Epithelial cell of proximal tubule (primary cell): ENCODE measurements around the gene B3GNT3. TPM values are rescaled to one million over a fixed set of nuclear protein-coding genes. Genes with fewer than 3 reads are reported as not detected.
"Not testable (repeated sequence)": the region's sequence is repeated elsewhere in the genome, so short reads cannot be mapped to it uniquely, and the experiment has no call there.

ENCODE experiments used
- DNase-seq: peaks from one replicate; pipeline ENCODE4 v3.0.0-alpha.2; 2011; ENCODE audit warnings: low read depth
- H3K4me3 ChIP-seq: 2 replicates; pipeline ENCODE4 v1.5.1; 2011; ENCODE audit warnings: low read depth, mild to moderate bottlenecking, low read length
- total RNA-seq: library from RNA; depleted of rRNA; stranded (reverse); fragments of >200 nt; gene quantifications from 2 replicates; pipeline ENCODE4 v1.2.3, GENCODE V29; 2015
- TF ChIP-seq, protein P1 (sequence below): conservative IDR thresholded peaks from 2 replicates; pipeline ENCODE4 v1.5.1; 2012; ENCODE audit warnings: low read depth, mild to moderate bottlenecking, low read length

B3GNT3 gene
- total RNA-seq, 1 donor from 2014 or later, result 17.3 TPM

DNA sequence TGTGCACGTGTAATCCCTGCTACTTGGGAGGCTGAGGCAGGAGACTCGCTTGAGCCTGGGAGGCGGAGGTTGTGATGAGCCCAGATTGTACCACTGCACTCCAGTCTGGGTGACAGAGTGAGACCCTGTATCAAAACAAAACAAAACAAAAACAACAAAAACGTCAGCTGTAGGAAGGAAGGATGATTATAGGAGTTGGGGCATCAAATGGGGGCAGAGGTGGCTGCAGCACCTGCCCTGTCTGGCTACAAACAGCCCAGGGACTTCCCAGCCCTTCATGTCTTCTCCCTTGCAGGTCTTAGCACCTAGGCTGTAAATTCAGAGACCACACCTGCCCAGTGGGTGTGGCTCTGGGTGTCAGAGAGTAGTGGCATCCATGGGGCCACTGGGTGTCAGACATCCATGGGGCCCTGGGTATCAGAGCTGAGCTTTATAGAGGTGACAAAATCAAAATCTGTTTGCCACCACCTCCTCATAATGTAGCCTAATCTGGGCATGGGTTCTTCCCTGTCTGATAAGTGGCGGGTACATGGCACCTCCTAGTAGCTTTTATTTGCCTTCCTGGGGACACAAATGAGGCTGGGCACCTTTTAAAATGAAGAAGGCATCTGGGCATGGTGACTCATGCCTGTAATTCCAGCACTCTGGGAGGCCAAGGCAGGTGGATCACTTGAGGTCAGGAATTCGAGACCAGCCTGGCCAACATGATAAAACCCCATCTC lies 4.7 kb upstream of the B3GNT3 start:
- H3K4me3 ChIP-seq, result no peak overlapping the region
- DNase-seq, result no peak
- TF ChIP-seq, protein P1, sequence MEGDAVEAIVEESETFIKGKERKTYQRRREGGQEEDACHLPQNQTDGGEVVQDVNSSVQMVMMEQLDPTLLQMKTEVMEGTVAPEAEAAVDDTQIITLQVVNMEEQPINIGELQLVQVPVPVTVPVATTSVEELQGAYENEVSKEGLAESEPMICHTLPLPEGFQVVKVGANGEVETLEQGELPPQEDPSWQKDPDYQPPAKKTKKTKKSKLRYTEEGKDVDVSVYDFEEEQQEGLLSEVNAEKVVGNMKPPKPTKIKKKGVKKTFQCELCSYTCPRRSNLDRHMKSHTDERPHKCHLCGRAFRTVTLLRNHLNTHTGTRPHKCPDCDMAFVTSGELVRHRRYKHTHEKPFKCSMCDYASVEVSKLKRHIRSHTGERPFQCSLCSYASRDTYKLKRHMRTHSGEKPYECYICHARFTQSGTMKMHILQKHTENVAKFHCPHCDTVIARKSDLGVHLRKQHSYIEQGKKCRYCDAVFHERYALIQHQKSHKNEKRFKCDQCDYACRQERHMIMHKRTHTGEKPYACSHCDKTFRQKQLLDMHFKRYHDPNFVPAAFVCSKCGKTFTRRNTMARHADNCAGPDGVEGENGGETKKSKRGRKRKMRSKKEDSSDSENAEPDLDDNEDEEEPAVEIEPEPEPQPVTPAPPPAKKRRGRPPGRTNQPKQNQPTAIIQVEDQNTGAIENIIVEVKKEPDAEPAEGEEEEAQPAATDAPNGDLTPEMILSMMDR, result no peak

DNA sequence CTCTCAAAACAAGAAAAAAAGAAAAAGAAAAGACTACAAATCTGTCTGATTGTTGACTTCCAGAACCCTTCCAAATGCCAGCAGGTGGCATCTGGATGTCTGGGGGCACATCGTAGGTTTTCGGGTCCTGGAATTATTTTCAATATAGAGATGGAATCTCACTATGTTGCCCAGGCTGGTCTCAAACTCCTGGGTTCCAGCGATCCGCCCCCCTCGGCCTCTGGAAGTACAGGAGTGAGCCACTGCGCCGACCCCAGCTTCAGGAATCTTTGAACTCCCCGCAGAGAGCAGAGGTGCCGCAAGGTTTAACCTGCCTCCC lies 567 bp upstream of the B3GNT3 start:
- no peak for DNase-seq
- H3K4me3 ChIP-seq, result peak overlapping the region; percentile 58
- TF ChIP-seq, protein P1, result peak; percentile 21

DNA sequence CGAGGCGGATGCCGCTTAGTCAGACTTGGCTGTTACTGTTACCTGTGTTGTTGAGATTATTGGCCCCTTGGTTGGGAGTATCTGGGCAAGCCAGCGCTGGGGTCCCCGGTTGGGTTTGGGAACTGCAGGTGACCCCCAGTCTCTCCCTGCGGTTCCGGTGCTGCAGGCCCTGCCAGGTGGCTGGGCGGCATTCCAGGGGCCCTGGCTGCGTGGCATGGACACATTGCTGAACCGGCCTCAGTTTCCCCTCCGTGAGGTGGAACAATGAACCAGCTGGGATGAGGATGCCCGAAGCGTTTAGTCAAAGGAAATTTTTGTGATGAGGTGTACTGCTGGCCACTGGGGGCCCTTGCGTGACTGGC lies 538 bp downstream of the B3GNT3 start:
- TF ChIP-seq, protein P1, result no peak
- no peak for DNase-seq
- H3K4me3 ChIP-seq, result peak overlapping the region; percentile 58

DNA sequence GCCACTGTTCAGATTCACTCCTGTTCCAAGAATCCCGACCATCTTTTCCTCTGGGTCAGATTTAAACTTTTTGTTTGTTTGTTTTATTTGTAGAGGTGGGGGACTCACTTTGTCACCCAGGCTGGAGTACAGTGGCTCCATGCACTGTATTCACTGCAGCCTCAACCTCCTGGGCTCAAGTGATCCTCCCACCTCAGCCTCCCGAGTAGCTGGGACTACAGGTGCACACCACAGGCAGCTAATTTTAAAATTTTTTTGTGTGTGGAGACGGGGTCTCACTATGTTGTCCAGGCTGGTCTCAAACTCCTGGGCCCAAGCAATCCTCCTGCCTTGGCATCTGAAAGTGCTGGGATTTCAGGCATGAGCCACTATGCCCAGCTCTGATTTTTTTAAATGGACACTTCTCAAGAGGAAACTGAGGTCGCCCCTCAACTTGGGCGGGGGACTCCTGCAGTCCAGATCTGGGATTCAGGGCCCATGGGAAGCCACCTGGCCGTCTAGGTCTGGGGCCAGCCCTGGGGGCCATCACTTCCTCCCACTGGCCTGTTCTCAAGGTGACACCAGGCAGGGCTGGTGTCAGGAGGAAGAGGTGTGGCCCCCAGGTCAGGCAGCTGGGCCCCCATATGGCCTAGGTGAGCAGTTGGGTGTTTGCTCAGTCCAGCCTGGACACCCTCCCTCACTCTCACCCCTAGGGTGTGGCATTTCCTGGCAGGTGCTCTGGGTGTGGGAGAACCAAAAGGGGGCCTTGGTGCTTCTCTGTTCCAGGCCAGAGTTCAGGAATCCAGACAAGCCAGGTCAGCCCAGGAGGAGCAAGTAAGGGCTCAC lies 1.3 kb downstream of the B3GNT3 start:
- DNase-seq, result no peak
- TF ChIP-seq, protein P1, result no peak

GRCh38 chr19:17796838-17797423 lies 2.0 kb downstream of the B3GNT3 start:
- H3K4me3 ChIP-seq, result no peak overlapping the region
- TF ChIP-seq, protein P1, result no peak
- no peak for DNase-seq

More for the DNA sequence above, 1.3 kb downstream of the B3GNT3 start:
- H3K4me3 ChIP-seq, result no peak overlapping the region

DNA sequence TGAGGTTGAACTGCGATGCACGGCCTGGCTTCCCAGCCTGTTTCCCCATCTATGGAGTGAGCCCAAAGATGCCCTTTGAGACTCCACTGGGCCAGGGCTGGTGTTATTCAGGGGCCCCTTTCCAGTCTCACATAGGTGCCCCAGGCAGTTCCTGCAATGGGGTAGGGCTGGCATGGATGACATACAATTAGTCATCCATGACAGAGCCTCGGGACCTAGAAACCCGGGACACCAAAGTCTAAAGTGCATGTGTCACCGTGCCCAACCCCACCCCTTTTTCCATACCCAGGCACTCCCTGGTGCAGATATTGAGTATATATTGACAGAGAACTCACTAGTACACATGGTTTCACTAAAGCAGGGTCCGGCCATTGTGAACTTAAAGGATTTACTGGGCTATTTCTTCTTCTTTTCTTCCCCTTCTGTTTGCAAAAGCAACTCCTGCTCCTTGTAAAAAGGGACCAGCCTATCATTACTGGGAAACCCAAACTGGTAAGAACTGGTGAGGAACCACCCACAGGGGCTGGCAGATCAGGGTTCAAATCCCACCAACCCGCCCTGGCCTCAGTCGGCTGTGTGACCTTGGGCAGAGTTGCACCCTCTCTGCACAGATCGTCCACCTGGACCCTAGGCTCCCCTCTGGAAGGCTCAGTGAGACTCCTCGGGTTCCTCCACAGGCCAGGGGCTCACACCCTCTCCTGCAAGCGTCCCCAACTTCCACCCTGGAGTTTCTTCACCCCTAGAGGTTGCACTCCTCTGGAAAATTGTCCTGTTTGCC lies 2.7 kb downstream of the B3GNT3 start:
- TF ChIP-seq, protein P1, result no peak
- DNase-seq, result no peak
- no peak overlapping the region for H3K4me3 ChIP-seq

GRCh38 chr19:17798599-17798998 lies 3.7 kb downstream of the B3GNT3 start:
- not testable (repeated sequence) for H3K4me3 ChIP-seq, DNase-seq
